SK-N-SH (cell line): ENCODE data around the gene ARID2. TPM values are rescaled to one million over a fixed set of nuclear protein-coding genes. Genes with fewer than 3 reads are reported as not detected.

Source experiments
- CTCF ChIA-PET: fragments of 300-600, 350-600 bp; formaldehyde crosslinking; extraction: SDS; loops from one replicate; lab custom pipeline; 2021; lab: Yijun Ruan, JAX
- POLR2A ChIA-PET: fragments of 350-600 bp; sonication (Branson Sonifier 250); formaldehyde crosslinking; extraction: SDS; loops from one replicate; lab custom pipeline; 2020; ENCODE audit warnings: antibody characterized with exemption, inconsistent platforms; lab: Yijun Ruan, JAX
- DNase-seq: peaks from one replicate; pipeline ENCODE4 v3.0.0; 2012
- H2AFZ ChIP-seq: fragments of 200-600 bp; sonication (generic); 2 replicates; pipeline ENCODE4 v1.8.1; 2016; ENCODE audit warnings: antibody characterized with exemption, mild to moderate bottlenecking, low read depth
- H3F3A ChIP-seq: fragments of 200-600 bp; sonication (generic); replicated peaks from 2 replicates; pipeline ENCODE3; 2016; ENCODE audit warnings: antibody characterized with exemption, mild to moderate bottlenecking; ENCODE audit not compliant: insufficient read depth
- H3K27ac ChIP-seq, 2 experiments: fragments of 200-500 bp in 1 of 2; fragments of 200-600 bp in 1 of 2; sonication (Bioruptor generic) in 1 of 2; sonication (generic), shearing (Covaris generic) in 1 of 2; 2 replicates each; pipeline versions ENCODE4 v1.5.1 to v1.6.1; 2014 to 2016; ENCODE audit warnings: low read depth in 2 of 2, inconsistent platforms in 1 of 2, low read length in 1 of 2, mild to moderate bottlenecking in 1 of 2, mixed read lengths in 1 of 2
- H3K27me3 ChIP-seq: fragments of 200-600 bp; sonication (generic), shearing (Covaris generic); 2 replicates; pipeline ENCODE4 v1.6.1; 2016; ENCODE audit warnings: mixed run types; ENCODE audit not compliant: insufficient read depth
- H3K36me3 ChIP-seq, 2 experiments: fragments of 200-500 bp in 1 of 2; fragments of 200-600 bp in 1 of 2; sonication (Bioruptor generic) in 1 of 2; sonication (generic) in 1 of 2; replicated peaks in 1 of 2; 2 replicates each; pipeline versions ENCODE3 to v1.5.1; 2014 to 2016; ENCODE audit warnings: low read length in 1 of 2, mild to moderate bottlenecking in 1 of 2; ENCODE audit not compliant: insufficient read depth in 2 of 2, control insufficient read depth in 1 of 2
- H3K4me1 ChIP-seq, 2 experiments: fragments of 200-500 bp in 1 of 2; fragments of 200-600 bp in 1 of 2; sonication (Bioruptor generic) in 1 of 2; sonication (generic), shearing (Covaris generic) in 1 of 2; 2 replicates each; pipeline versions ENCODE4 v1.5.1 to v1.6.1; 2014 to 2016; ENCODE audit warnings: low read depth in 1 of 2, low read length in 1 of 2, mixed run types in 1 of 2; ENCODE audit not compliant: insufficient read depth in 2 of 2, control insufficient read depth in 1 of 2
- H3K4me2 ChIP-seq: fragments of 200-600 bp; sonication (generic), shearing (Covaris generic); 2 replicates; pipeline ENCODE4 v1.6.1; 2017; ENCODE audit warnings: mixed run types
- H3K4me3 ChIP-seq, 2 experiments: fragments of 200-500 bp in 1 of 2; fragments of 200-600 bp in 1 of 2; sonication (Bioruptor generic) in 1 of 2; sonication (generic), shearing (Covaris generic) in 1 of 2; 2 replicates each; pipeline versions ENCODE4 v1.5.1 to v1.8.1; 2014 to 2016; ENCODE audit warnings: low read depth in 2 of 2, inconsistent platforms in 1 of 2, low read length in 1 of 2, mild to moderate bottlenecking in 1 of 2, mixed read lengths in 1 of 2, moderate library complexity in 1 of 2
- H3K79me2 ChIP-seq: fragments of 200-600 bp; sonication (generic); 2 replicates; pipeline ENCODE4 v1.8.1; 2017; ENCODE audit warnings: mild to moderate bottlenecking; ENCODE audit not compliant: insufficient read depth
- H3K9ac ChIP-seq: fragments of 200-600 bp; sonication (generic); 2 replicates; pipeline ENCODE4 v1.6.1; 2017; ENCODE audit warnings: mixed run types
- H3K9me2 ChIP-seq: fragments of 200-600 bp; sonication (generic); 2 replicates; pipeline ENCODE4 v1.6.1; 2017; ENCODE audit warnings: mixed run types
- H3K9me3 ChIP-seq: fragments of 200-600 bp; sonication (generic); 2 replicates; pipeline ENCODE4 v1.6.1; 2017; ENCODE audit warnings: mixed run types, mild to moderate bottlenecking, moderate library complexity
- H4K20me1 ChIP-seq: fragments of 200-600 bp; sonication (generic); 2 replicates; pipeline ENCODE4 v1.6.1; 2017; ENCODE audit warnings: mild to moderate bottlenecking, mixed run types; ENCODE audit not compliant: insufficient read depth
- CHD2 ChIP-seq: fragments of 150-350 bp; IDR thresholded peaks from 2 replicates; pipeline ENCODE4 v1.6.1; 2018; ENCODE audit warnings: low read length; ENCODE audit not compliant: partially characterized antibody
- ELF1 ChIP-seq: IDR thresholded peaks from 2 replicates; pipeline ENCODE4 v1.4.0; 2012
- EP300 ChIP-seq, 2 experiments: IDR thresholded peaks; 2 replicates each; pipeline versions ENCODE4 v1.4.0 to v1.6.1; 2012; ENCODE audit warnings: borderline replicate concordance in 1 of 2, low read depth in 1 of 2, low read length in 1 of 2
- FOSL2 ChIP-seq: IDR thresholded peaks from 2 replicates; pipeline ENCODE4 v1.4.0; 2012; ENCODE audit warnings: low read depth, mild to moderate bottlenecking, moderate library complexity, borderline replicate concordance
- FOXJ3 ChIP-seq: sonication (generic); formaldehyde crosslinking; IDR thresholded peaks from 2 replicates; pipeline ENCODE4 v1.5.1; 2020; ENCODE audit warnings: mild to moderate bottlenecking, missing genetic modification reagents
- JUND ChIP-seq: IDR thresholded peaks from 2 replicates; pipeline ENCODE4 v1.4.0; 2012
- NFIC ChIP-seq: IDR thresholded peaks from 2 replicates; pipeline ENCODE4 v1.4.0; 2012; ENCODE audit warnings: borderline replicate concordance
- POLR2AphosphoS5 ChIP-seq: IDR thresholded peaks from 2 replicates; pipeline ENCODE4 v1.6.1; 2012; ENCODE audit warnings: low read depth, low read length
- RAD21 ChIP-seq: IDR thresholded peaks from 2 replicates; pipeline ENCODE4 v1.6.1; 2012; ENCODE audit warnings: mild to moderate bottlenecking, low read length
- RFX5 ChIP-seq: IDR thresholded peaks from 2 replicates; pipeline ENCODE4 v1.6.1; 2012; ENCODE audit warnings: mild to moderate bottlenecking, improper control_type of control experiment, low read length
- RXRA ChIP-seq: IDR thresholded peaks from 2 replicates; pipeline ENCODE4 v1.4.0; 2012; ENCODE audit warnings: low read depth, mild to moderate bottlenecking, borderline replicate concordance
- SIN3A ChIP-seq: IDR thresholded peaks from 2 replicates; pipeline ENCODE4 v1.6.1; 2012; ENCODE audit warnings: low read depth, mild to moderate bottlenecking, low read length, moderate library complexity, borderline replicate concordance
- TCF12 ChIP-seq: IDR thresholded peaks from 2 replicates; pipeline ENCODE4 v1.4.0; 2012
- TEAD4 ChIP-seq: IDR thresholded peaks from 2 replicates; pipeline ENCODE4 v1.4.0; 2012; ENCODE audit warnings: mild to moderate bottlenecking, borderline replicate concordance; ENCODE audit not compliant: insufficient read depth
- polyA plus RNA-seq, 3 experiments: library from polyadenylated mRNA; depleted of rRNA; stranded (reverse); fragments of >200 nt; gene quantifications; 2 replicates each; pipeline ENCODE4 v1.2.3, GENCODE V29; 2012
- TF ChIP-seq, protein P1 (sequence below): IDR thresholded peaks from 2 replicates; pipeline ENCODE4 v1.4.0; 2012; ENCODE audit warnings: low read depth, borderline replicate concordance
- TF ChIP-seq, protein P2 (sequence below): IDR thresholded peaks from 2 replicates; pipeline ENCODE4; 2012
- TF ChIP-seq, protein P3 (sequence below): fragments of 200-600 bp; sonication (generic); IDR thresholded peaks from 2 replicates; pipeline ENCODE4 v1.6.1; 2017; ENCODE audit warnings: antibody characterized with exemption, mild to moderate bottlenecking, moderate library complexity
- TF ChIP-seq, protein P4 (sequence below): IDR thresholded peaks from 2 replicates; pipeline ENCODE4 v1.6.1; 2012; ENCODE audit warnings: mild to moderate bottlenecking, low read depth, low read length, moderate library complexity
- TF ChIP-seq, protein P5 (sequence below): fragments of 150-350 bp; IDR thresholded peaks from 2 replicates; pipeline ENCODE4 v1.6.1; 2017; ENCODE audit warnings: antibody characterized with exemption, low read length, low read depth, borderline replicate concordance
- TF ChIP-seq, protein P6 (sequence below): IDR thresholded peaks from 2 replicates; pipeline ENCODE4 v1.4.0; 2012; ENCODE audit warnings: low read depth

The ARID2 gene
- polyA plus RNA-seq, 1 of the 3 experiments (the other 2 are of a cell fraction), result 5.9 TPM

DNA sequence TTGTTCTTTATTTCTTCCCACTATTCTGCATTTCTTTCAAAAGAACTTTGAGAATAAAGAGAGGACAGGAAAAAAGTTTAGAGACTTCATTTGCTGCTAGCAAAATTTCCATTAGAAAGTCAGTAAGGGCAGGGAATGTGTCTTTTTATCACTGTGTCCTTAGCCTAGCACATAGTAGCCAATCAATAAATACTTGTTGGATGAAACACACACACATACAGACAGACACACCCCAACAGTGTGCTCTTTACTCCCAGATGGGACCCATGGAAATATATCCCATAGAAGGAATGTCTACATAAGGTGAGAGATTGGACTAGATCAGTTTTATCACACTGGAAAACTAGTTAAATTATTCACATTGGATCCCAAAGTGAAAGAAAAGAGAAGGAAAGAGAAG lies 21.1 kb upstream of the ARID2 start:
- CTCF ChIA-PET, result interaction anchor here (1.0 kb wide), 1 partner anchor 16 kb away, joined by 3 read pairs; no protein-coding TSS in a partner anchor

More for the DNA sequence above, 21.1 kb upstream of the ARID2 start:
- no peaks in the 10 kb centered on the region for H3K9me3 ChIP-seq
- H3K36me3 ChIP-seq, result no peaks in the 10 kb centered on the region
- no peak for DNase-seq
- H3K9me2 ChIP-seq, result no peaks in the 10 kb centered on the region
- peak overlapping the region in 1 of 2 experiments; percentile 39; a peak in 1 of 4 replicates for H3K27ac ChIP-seq
- peaks cover 6% of the 10 kb centered on the region for H3F3A ChIP-seq
- H3K4me3 ChIP-seq, result no peak overlapping the region
- no peak overlapping the region for H3K4me2 ChIP-seq
- peaks cover 0 to 6% of the 10 kb centered on the region in 2 experiments; a peak in 1 of 4 replicates for H3K4me1 ChIP-seq
- no peak overlapping the region for H2AFZ ChIP-seq
- no peaks in the 10 kb centered on the region for H3K27me3 ChIP-seq
- no peaks in the 10 kb centered on the region for H3K79me2 ChIP-seq
- POLR2A ChIA-PET, result no interaction called here
- TF ChIP-seq, protein P1, sequence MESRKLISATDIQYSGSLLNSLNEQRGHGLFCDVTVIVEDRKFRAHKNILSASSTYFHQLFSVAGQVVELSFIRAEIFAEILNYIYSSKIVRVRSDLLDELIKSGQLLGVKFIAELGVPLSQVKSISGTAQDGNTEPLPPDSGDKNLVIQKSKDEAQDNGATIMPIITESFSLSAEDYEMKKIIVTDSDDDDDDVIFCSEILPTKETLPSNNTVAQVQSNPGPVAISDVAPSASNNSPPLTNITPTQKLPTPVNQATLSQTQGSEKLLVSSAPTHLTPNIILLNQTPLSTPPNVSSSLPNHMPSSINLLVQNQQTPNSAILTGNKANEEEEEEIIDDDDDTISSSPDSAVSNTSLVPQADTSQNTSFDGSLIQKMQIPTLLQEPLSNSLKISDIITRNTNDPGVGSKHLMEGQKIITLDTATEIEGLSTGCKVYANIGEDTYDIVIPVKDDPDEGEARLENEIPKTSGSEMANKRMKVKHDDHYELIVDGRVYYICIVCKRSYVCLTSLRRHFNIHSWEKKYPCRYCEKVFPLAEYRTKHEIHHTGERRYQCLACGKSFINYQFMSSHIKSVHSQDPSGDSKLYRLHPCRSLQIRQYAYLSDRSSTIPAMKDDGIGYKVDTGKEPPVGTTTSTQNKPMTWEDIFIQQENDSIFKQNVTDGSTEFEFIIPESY, result no peak
- no peak for TF ChIP-seq TCF12
- TF ChIP-seq EP300 (IDR thresholded peaks at IDR 0.05; ENCODE audit: borderline replicate concordance in 1 of 2, low read depth in 1 of 2, low read length in 1 of 2), result no peak
- no peak for TF ChIP-seq RXRA
- no peak for TF ChIP-seq FOXJ3 (CRISPR knock-in tag)
- no peak for TF ChIP-seq ELF1
- TF ChIP-seq, protein P2, sequence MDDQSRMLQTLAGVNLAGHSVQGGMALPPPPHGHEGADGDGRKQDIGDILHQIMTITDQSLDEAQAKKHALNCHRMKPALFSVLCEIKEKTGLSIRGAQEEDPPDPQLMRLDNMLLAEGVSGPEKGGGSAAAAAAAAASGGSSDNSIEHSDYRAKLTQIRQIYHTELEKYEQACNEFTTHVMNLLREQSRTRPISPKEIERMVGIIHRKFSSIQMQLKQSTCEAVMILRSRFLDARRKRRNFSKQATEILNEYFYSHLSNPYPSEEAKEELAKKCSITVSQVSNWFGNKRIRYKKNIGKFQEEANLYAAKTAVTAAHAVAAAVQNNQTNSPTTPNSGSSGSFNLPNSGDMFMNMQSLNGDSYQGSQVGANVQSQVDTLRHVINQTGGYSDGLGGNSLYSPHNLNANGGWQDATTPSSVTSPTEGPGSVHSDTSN, result no peak
- TF ChIP-seq, protein P3, sequence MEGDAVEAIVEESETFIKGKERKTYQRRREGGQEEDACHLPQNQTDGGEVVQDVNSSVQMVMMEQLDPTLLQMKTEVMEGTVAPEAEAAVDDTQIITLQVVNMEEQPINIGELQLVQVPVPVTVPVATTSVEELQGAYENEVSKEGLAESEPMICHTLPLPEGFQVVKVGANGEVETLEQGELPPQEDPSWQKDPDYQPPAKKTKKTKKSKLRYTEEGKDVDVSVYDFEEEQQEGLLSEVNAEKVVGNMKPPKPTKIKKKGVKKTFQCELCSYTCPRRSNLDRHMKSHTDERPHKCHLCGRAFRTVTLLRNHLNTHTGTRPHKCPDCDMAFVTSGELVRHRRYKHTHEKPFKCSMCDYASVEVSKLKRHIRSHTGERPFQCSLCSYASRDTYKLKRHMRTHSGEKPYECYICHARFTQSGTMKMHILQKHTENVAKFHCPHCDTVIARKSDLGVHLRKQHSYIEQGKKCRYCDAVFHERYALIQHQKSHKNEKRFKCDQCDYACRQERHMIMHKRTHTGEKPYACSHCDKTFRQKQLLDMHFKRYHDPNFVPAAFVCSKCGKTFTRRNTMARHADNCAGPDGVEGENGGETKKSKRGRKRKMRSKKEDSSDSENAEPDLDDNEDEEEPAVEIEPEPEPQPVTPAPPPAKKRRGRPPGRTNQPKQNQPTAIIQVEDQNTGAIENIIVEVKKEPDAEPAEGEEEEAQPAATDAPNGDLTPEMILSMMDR, result no peak
- no peak for TF ChIP-seq CHD2
- TF ChIP-seq, protein P4, sequence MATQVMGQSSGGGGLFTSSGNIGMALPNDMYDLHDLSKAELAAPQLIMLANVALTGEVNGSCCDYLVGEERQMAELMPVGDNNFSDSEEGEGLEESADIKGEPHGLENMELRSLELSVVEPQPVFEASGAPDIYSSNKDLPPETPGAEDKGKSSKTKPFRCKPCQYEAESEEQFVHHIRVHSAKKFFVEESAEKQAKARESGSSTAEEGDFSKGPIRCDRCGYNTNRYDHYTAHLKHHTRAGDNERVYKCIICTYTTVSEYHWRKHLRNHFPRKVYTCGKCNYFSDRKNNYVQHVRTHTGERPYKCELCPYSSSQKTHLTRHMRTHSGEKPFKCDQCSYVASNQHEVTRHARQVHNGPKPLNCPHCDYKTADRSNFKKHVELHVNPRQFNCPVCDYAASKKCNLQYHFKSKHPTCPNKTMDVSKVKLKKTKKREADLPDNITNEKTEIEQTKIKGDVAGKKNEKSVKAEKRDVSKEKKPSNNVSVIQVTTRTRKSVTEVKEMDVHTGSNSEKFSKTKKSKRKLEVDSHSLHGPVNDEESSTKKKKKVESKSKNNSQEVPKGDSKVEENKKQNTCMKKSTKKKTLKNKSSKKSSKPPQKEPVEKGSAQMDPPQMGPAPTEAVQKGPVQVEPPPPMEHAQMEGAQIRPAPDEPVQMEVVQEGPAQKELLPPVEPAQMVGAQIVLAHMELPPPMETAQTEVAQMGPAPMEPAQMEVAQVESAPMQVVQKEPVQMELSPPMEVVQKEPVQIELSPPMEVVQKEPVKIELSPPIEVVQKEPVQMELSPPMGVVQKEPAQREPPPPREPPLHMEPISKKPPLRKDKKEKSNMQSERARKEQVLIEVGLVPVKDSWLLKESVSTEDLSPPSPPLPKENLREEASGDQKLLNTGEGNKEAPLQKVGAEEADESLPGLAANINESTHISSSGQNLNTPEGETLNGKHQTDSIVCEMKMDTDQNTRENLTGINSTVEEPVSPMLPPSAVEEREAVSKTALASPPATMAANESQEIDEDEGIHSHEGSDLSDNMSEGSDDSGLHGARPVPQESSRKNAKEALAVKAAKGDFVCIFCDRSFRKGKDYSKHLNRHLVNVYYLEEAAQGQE, result no peak
- no peak for TF ChIP-seq SIN3A
- no peak for TF ChIP-seq RAD21
- no peak for TF ChIP-seq POLR2AphosphoS5
- TF ChIP-seq NFIC, result no peak
- TF ChIP-seq, protein P5, sequence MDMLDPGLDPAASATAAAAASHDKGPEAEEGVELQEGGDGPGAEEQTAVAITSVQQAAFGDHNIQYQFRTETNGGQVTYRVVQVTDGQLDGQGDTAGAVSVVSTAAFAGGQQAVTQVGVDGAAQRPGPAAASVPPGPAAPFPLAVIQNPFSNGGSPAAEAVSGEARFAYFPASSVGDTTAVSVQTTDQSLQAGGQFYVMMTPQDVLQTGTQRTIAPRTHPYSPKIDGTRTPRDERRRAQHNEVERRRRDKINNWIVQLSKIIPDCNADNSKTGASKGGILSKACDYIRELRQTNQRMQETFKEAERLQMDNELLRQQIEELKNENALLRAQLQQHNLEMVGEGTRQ, result no peak
- TF ChIP-seq FOSL2, result no peak
- no peak for TF ChIP-seq TEAD4
- no peak for TF ChIP-seq JUND
- TF ChIP-seq, protein P6, sequence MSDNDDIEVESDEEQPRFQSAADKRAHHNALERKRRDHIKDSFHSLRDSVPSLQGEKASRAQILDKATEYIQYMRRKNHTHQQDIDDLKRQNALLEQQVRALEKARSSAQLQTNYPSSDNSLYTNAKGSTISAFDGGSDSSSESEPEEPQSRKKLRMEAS, result no peak
- TF ChIP-seq RFX5, result no peak
- no peaks in the 10 kb centered on the region for H4K20me1 ChIP-seq
- no peak overlapping the region for H3K9ac ChIP-seq
